HCT116 (cell line): ENCODE results near the gene FHDC1. TPM values are rescaled to one million over a fixed set of nuclear protein-coding genes. Genes with fewer than 3 reads are reported as not detected.

Experiments
- ATAC-seq: fragments of 200-7000 bp; cut with Tn5 transposase; 2 replicates; pipeline ENCODE4 v1.9.1; 2020; ENCODE audit warnings: mild to moderate bottlenecking, moderate library complexity
- BruUV-seq: library from RNA; stranded (reverse); fragments of 400-500 nt; replicated peaks from 2 replicates; lab custom pipeline; 2021; lab: Mats Ljungman, UMichigan
- CTCF ChIA-PET: fragments of 300-600 bp; sonication (Branson Sonifier 250); formaldehyde crosslinking; loops from one replicate; lab custom pipeline; 2021; ENCODE audit warnings: antibody characterized with exemption; lab: Charles Lee
- POLR2A ChIA-PET: fragments of 300-600, 350-600 bp; sonication (Branson Sonifier 250); formaldehyde crosslinking; loops from one replicate; lab custom pipeline; 2021; ENCODE audit warnings: antibody characterized with exemption; lab: Charles Lee
- RAD21 ChIA-PET, 2 experiments: fragments of 300-600 bp; sonication (Branson Sonifier 250); formaldehyde crosslinking; loops; one replicate each; lab custom pipeline; 2023; ENCODE audit warnings: low total read pairs in 2 of 2; ENCODE audit not compliant: uncharacterized antibody in 2 of 2, unreplicated experiment in 2 of 2, low non-redundant PET in 1 of 2; lab: Charles Lee
- DNase-seq: peaks from one replicate; pipeline ENCODE4 v3.0.0-alpha.2; 2010; ENCODE audit warnings: low read depth, low spot score
- H2AFZ ChIP-seq: fragments of 200-600 bp; shearing (Covaris generic), sonication (generic); 2 replicates; pipeline ENCODE4 v1.6.1; 2017; ENCODE audit warnings: low read depth, mixed run types, mixed read lengths, antibody characterized with exemption, low read length; ENCODE audit not compliant: poor library complexity, severe bottlenecking
- H3K27ac ChIP-seq: 2 replicates; pipeline ENCODE4 v1.5.1; 2012; ENCODE audit warnings: low read depth, low read length
- H3K27me3 ChIP-seq: fragments of 200-600 bp; sonication (generic); 2 replicates; pipeline ENCODE4 v1.6.1; 2016; ENCODE audit warnings: mixed run types, low read length, mixed read lengths; ENCODE audit not compliant: insufficient read depth
- H3K36me3 ChIP-seq, 2 experiments: fragments of 200-500 bp in 1 of 2; fragments of 200-600 bp in 1 of 2; sonication (Bioruptor generic) in 1 of 2; sonication (generic) in 1 of 2; 2 replicates each; pipeline versions ENCODE4 v1.5.1 to v1.6.1; 2014 to 2016; ENCODE audit warnings: low read length in 2 of 2, inconsistent platforms in 1 of 2, mixed read lengths in 1 of 2, mixed run types in 1 of 2; ENCODE audit not compliant: insufficient read depth in 2 of 2, control insufficient read depth in 1 of 2
- H3K4me1 ChIP-seq, 2 experiments: fragments of 200-600 bp in 1 of 2; sonication (generic) in 1 of 2; 2 replicates each; pipeline versions ENCODE4 v1.5.1 to v1.6.1; 2012 to 2017; ENCODE audit warnings: low read length in 2 of 2, inconsistent platforms in 1 of 2, mild to moderate bottlenecking in 1 of 2, mixed read lengths in 1 of 2, mixed run types in 1 of 2, moderate library complexity in 1 of 2; ENCODE audit not compliant: insufficient read depth in 2 of 2, control insufficient read depth in 1 of 2
- H3K4me2 ChIP-seq: fragments of 200-600 bp; sonication (generic); 2 replicates; pipeline ENCODE4 v1.6.1; 2017; ENCODE audit warnings: mixed run types, low read length, mixed read lengths
- H3K4me3 ChIP-seq, 2 experiments: fragments of 200-600 bp in 1 of 2; sonication (generic) in 1 of 2; replicated peaks in 1 of 2; 2 replicates each; pipeline ENCODE4 v1.5.1; 2011 to 2016; ENCODE audit warnings: low read length in 2 of 2, control low read depth in 1 of 2, low read depth in 1 of 2, mild to moderate bottlenecking in 1 of 2, mixed read lengths in 1 of 2, mixed run types in 1 of 2
- H3K79me2 ChIP-seq: fragments of 200-600 bp; sonication (generic); 2 replicates; pipeline ENCODE4 v1.6.1; 2017; ENCODE audit warnings: mild to moderate bottlenecking, mixed run types, low read length, moderate library complexity, mixed read lengths; ENCODE audit not compliant: insufficient read depth
- H3K9ac ChIP-seq: fragments of 200-600 bp; sonication (generic); 2 replicates; pipeline ENCODE4 v1.6.1; 2016; ENCODE audit warnings: low read length, mixed read lengths
- H3K9me2 ChIP-seq: fragments of 200-600 bp; sonication (generic), shearing (Covaris generic); 2 replicates; pipeline ENCODE4 v1.6.1; 2017; ENCODE audit warnings: mixed run types, mild to moderate bottlenecking, moderate library complexity; ENCODE audit not compliant: insufficient read depth
- H3K9me3 ChIP-seq, 2 experiments: fragments of 200-500 bp in 1 of 2; fragments of 200-600 bp in 1 of 2; sonication (Bioruptor generic) in 1 of 2; sonication (generic) in 1 of 2; 2 replicates each; pipeline ENCODE4 v1.6.1; 2014 to 2017; ENCODE audit warnings: low read length in 2 of 2, mixed read lengths in 2 of 2, inconsistent platforms in 1 of 2, low read depth in 1 of 2, mild to moderate bottlenecking in 1 of 2, mixed run types in 1 of 2, moderate library complexity in 1 of 2; ENCODE audit not compliant: control insufficient read depth in 1 of 2, insufficient read depth in 1 of 2
- H4K20me1 ChIP-seq: fragments of 200-600 bp; sonication (generic), shearing (Covaris generic); 2 replicates; pipeline ENCODE4 v1.6.1; 2017; ENCODE audit warnings: mixed run types, mild to moderate bottlenecking, moderate library complexity; ENCODE audit not compliant: insufficient read depth
- CBX3 ChIP-seq: IDR thresholded peaks from 2 replicates; pipeline ENCODE4 v1.6.1; 2012; ENCODE audit warnings: low read depth
- EGR1 ChIP-seq: IDR thresholded peaks from 2 replicates; pipeline ENCODE4 v1.6.1; 2012; ENCODE audit warnings: low read depth
- EZH2phosphoT487 ChIP-seq: fragments of 200-600 bp; IDR thresholded peaks from 2 replicates; pipeline ENCODE4 v1.6.1; 2018; ENCODE audit warnings: antibody characterized with exemption, borderline replicate concordance
- JUND ChIP-seq: IDR thresholded peaks from 2 replicates; pipeline ENCODE4 v1.6.1; 2012
- RAD21 ChIP-seq: IDR thresholded peaks from 2 replicates; pipeline ENCODE4 v1.6.1; 2012; ENCODE audit warnings: low read depth, mild to moderate bottlenecking
- SIN3A ChIP-seq: IDR thresholded peaks from 2 replicates; pipeline ENCODE4 v1.6.1; 2012; ENCODE audit warnings: low read depth
- SP1 ChIP-seq: IDR thresholded peaks from 2 replicates; pipeline ENCODE4 v1.6.1; 2012; ENCODE audit warnings: low read depth
- SRF ChIP-seq: IDR thresholded peaks from 2 replicates; pipeline ENCODE4 v1.6.1; 2012; ENCODE audit warnings: low read depth
- ZFX ChIP-seq: fragments of 450-650 bp; IDR thresholded peaks from 2 replicates; pipeline ENCODE4 v1.6.1; 2017
- ZNF274 ChIP-seq: fragments of 200-500 bp; sonication (Bioruptor generic); IDR thresholded peaks from 2 replicates; pipeline ENCODE4 v1.6.1; 2014; ENCODE audit warnings: mild to moderate bottlenecking, low read depth, low read length, inconsistent platforms
- intact Hi-C: fragments of 100-400 bp; cut with micrococcal nuclease; formaldehyde crosslinking; loops from 2 replicates; pipeline ENCODE4 v1.10.0; 2022
- total RNA-seq: library from RNA; stranded (reverse); gene quantifications from one replicate; pipeline ENCODE4 v1.2.1, GENCODE V29; 2021; ENCODE audit not compliant: unreplicated experiment
- TF ChIP-seq, protein P1 (sequence below): IDR thresholded peaks from 2 replicates; pipeline ENCODE4 v1.6.1; 2012; ENCODE audit warnings: low read depth
- TF ChIP-seq, protein P2 (sequence below), 3 experiments: fragments of 200-600 bp in 1 of 3; sonication (generic) in 1 of 3; IDR thresholded peaks in 2 of 3; conservative IDR thresholded peaks in 1 of 3; 2 replicates each; pipeline ENCODE4 v1.5.1; 2012 to 2017; ENCODE audit warnings: low read depth in 2 of 3, low read length in 2 of 3, antibody characterized with exemption in 1 of 3, borderline replicate concordance in 1 of 3, control low read depth in 1 of 3, mild to moderate bottlenecking in 1 of 3, mixed read lengths in 1 of 3, mixed run types in 1 of 3, moderate library complexity in 1 of 3; ENCODE audit not compliant: insufficient read depth in 1 of 3
- TF ChIP-seq, protein P3 (sequence below): IDR thresholded peaks from 2 replicates; pipeline ENCODE4 v1.6.1; 2012
- TF ChIP-seq, protein P4 (sequence below): IDR thresholded peaks from 2 replicates; pipeline ENCODE4 v1.6.1; 2011; ENCODE audit warnings: mild to moderate bottlenecking, low read length, moderate library complexity; ENCODE audit not compliant: insufficient replicate concordance; ENCODE audit errors: extremely low read depth
- TF ChIP-seq, protein P5 (sequence below): IDR thresholded peaks from 2 replicates; pipeline ENCODE4 v1.6.1; 2012

Gene FHDC1
- total RNA-seq, 1 experiment from 2014 or later, result 1.8 TPM

DNA sequence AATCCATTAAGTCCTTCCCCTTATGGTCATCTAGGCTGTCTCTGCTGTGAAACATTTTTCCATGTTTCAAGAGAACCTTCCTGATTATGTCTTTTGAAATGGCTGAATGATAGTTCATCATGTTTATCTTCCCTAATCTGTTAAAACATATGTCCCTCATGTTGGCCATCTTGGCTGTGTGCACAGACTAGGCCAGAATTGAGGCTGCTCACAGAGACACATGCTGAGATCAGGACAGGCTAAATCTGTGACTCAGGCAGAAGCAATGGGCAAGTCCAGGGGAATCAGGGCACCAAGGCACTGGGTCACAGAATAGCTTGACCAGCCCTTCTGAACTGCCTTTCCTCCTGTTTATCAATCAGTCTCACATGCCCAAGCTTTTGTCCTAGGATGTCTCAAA lies 78.3 kb downstream of the FHDC1 start:
- no peaks in the 10 kb centered on the region for H3K36me3 ChIP-seq
- no peaks in the 10 kb centered on the region for H3K27me3 ChIP-seq
- no peak for DNase-seq
- ChIA-PET RAD21 (no interaction called here), POLR2A (no interaction called here), CTCF (no interaction called here)
- H2AFZ ChIP-seq, result peak overlapping the region; percentile 22
- H3K9me2 ChIP-seq, result no peaks in the 10 kb centered on the region
- H3K4me1 ChIP-seq, result no peaks in the 10 kb centered on the region
- intact Hi-C loops, result no loop called here
- no peaks in the 10 kb centered on the region for H3K79me2 ChIP-seq
- TF ChIP-seq RAD21 (no peak), CBX3 (no peak), SP1 (no peak), JUND (no peak), EZH2phosphoT487 (no peak), EGR1 (no peak), SRF (no peak), SIN3A (no peak), ZFX (no peak), ZNF274 (no peak)
- TF ChIP-seq, protein P1, sequence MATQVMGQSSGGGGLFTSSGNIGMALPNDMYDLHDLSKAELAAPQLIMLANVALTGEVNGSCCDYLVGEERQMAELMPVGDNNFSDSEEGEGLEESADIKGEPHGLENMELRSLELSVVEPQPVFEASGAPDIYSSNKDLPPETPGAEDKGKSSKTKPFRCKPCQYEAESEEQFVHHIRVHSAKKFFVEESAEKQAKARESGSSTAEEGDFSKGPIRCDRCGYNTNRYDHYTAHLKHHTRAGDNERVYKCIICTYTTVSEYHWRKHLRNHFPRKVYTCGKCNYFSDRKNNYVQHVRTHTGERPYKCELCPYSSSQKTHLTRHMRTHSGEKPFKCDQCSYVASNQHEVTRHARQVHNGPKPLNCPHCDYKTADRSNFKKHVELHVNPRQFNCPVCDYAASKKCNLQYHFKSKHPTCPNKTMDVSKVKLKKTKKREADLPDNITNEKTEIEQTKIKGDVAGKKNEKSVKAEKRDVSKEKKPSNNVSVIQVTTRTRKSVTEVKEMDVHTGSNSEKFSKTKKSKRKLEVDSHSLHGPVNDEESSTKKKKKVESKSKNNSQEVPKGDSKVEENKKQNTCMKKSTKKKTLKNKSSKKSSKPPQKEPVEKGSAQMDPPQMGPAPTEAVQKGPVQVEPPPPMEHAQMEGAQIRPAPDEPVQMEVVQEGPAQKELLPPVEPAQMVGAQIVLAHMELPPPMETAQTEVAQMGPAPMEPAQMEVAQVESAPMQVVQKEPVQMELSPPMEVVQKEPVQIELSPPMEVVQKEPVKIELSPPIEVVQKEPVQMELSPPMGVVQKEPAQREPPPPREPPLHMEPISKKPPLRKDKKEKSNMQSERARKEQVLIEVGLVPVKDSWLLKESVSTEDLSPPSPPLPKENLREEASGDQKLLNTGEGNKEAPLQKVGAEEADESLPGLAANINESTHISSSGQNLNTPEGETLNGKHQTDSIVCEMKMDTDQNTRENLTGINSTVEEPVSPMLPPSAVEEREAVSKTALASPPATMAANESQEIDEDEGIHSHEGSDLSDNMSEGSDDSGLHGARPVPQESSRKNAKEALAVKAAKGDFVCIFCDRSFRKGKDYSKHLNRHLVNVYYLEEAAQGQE, result no peak
- TF ChIP-seq, protein P2, sequence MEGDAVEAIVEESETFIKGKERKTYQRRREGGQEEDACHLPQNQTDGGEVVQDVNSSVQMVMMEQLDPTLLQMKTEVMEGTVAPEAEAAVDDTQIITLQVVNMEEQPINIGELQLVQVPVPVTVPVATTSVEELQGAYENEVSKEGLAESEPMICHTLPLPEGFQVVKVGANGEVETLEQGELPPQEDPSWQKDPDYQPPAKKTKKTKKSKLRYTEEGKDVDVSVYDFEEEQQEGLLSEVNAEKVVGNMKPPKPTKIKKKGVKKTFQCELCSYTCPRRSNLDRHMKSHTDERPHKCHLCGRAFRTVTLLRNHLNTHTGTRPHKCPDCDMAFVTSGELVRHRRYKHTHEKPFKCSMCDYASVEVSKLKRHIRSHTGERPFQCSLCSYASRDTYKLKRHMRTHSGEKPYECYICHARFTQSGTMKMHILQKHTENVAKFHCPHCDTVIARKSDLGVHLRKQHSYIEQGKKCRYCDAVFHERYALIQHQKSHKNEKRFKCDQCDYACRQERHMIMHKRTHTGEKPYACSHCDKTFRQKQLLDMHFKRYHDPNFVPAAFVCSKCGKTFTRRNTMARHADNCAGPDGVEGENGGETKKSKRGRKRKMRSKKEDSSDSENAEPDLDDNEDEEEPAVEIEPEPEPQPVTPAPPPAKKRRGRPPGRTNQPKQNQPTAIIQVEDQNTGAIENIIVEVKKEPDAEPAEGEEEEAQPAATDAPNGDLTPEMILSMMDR (IDR thresholded peaks at IDR 0.05 in 2 of 3, conservative IDR thresholded peaks at IDR 0.05 in 1 of 3; ENCODE audit: borderline replicate concordance in 1 of 3, insufficient read depth in 1 of 3, low read depth in 2 of 3, low read length in 2 of 3), result no peak
- TF ChIP-seq, protein P3, sequence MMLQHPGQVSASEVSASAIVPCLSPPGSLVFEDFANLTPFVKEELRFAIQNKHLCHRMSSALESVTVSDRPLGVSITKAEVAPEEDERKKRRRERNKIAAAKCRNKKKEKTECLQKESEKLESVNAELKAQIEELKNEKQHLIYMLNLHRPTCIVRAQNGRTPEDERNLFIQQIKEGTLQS, result no peak
- TF ChIP-seq, protein P4, sequence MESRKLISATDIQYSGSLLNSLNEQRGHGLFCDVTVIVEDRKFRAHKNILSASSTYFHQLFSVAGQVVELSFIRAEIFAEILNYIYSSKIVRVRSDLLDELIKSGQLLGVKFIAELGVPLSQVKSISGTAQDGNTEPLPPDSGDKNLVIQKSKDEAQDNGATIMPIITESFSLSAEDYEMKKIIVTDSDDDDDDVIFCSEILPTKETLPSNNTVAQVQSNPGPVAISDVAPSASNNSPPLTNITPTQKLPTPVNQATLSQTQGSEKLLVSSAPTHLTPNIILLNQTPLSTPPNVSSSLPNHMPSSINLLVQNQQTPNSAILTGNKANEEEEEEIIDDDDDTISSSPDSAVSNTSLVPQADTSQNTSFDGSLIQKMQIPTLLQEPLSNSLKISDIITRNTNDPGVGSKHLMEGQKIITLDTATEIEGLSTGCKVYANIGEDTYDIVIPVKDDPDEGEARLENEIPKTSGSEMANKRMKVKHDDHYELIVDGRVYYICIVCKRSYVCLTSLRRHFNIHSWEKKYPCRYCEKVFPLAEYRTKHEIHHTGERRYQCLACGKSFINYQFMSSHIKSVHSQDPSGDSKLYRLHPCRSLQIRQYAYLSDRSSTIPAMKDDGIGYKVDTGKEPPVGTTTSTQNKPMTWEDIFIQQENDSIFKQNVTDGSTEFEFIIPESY, result no peak
- TF ChIP-seq, protein P5, sequence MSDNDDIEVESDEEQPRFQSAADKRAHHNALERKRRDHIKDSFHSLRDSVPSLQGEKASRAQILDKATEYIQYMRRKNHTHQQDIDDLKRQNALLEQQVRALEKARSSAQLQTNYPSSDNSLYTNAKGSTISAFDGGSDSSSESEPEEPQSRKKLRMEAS, result no peak
- H4K20me1 ChIP-seq, result no peaks in the 10 kb centered on the region
- BruUV-seq, result no TSS peak
- H3K27ac ChIP-seq, result no peak overlapping the region
- peak; percentile 46; the same call in 1 of the 2 replicates for ATAC-seq
- no peak overlapping the region for H3K4me2 ChIP-seq
- H3K4me3 ChIP-seq, result no peak overlapping the region
- no peaks in the 10 kb centered on the region for H3K9me3 ChIP-seq
- H3K9ac ChIP-seq, result no peak overlapping the region
